Camera-type eye (tissue), 1 donor: ENCODE measurements around the gene NOD2. TPM values are rescaled to one million over a fixed set of nuclear protein-coding genes. Genes with fewer than 3 reads are reported as not detected.

Experiments
- total RNA-seq: library from RNA; depleted of rRNA; stranded (reverse); fragments of >200 nt; gene quantifications from one replicate; pipeline ENCODE4 v1.2.3, GENCODE V29; 2014

NOD2 gene
- total RNA-seq: 2.3 TPM

DNA sequence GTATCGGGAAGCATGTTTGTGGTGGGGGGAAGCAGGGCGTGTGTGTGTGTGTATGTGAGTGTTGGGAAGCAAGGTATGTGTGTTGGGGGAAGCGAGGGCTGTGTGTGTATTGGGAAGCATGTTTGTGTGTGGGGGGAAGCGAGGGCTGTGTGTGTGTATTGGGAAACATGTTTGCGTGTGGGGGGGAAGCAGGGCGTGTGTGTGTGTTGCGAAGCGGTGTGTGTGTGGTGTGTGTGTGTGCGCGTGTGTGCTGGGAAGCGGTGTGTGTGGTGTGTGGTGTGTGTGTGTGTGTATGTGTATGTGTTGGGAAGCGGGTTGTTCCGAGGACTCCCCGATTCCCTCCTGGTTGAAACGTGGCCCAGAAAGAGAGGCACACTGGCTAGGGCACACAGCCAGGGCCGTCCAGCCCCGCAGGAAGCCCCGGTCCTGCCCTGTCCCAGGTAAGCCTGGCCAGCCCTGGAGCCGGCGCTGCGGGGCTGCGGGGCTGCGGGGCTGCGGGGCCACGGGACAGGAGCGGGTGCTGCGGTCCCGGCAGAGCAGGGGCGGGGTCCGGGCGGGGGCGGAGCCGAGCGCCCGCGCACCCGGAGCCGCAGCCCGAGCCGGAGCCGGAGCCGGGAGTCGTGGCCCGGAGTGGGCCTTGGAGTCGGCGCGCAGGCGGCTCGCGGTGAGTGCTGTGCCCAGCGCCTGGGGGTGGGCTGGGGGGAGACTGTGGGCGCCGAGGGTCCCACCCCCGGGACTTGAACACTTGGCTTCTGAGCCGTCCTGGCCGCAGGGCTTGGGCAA, at the start of gene NOD2:
TSS of gene NOD2 (plus strand) at position 608 of the 783 bp plus-strand sequence. CDS start 5,890 bp downstream, outside the sequence.

GRCh38 chr16:50681021-50681885, 12.2 kb upstream of the NOD2 start, which contains the start of gene SNX20:
TSS of gene SNX20 (minus strand) at chr16:50681312. CDS start at chr16:50677526, 3,786 bp downstream.

DNA sequence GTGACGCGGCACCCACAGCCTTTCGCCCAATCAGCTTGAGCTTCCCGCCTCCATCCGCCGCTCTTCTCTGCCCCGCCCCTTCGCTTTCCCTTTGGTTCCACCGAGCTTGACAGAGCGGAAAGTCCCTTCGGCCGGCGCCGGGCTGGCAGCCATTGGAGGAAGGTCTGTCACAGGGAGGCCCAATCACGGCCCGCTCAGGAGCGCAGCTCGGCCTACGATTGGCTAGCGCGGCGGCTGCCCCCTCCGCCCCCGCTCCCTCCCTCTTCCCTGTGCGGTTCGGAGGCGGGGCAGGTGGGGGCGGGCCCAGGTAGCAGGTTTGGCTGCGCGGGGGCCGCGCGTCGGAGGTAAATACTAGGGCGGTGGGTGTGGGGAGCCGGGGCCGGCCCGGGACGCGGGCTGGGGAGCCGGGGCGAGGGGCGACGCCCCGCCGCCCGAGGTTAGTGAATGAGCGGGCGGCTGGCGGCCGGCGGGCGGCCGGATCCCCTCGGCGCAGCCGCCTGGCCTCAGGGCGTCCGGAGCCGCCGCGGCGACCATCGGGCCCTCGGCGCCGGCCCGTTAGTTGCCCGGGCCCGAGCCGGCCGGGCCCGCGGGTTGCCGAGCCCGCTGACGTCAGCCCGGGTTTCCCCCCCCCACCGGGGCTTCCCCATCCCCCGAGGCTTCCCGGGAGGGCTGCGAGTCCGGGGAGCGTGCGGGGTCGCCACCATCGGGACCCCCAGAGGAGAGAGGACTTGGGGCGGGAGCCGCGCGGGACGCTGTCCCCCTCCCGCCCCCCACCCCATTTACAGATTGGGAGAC, 48.6 kb downstream of the NOD2 start, which contains the start of gene CYLD:
TSS of gene CYLD (plus strand) at position 306 of the 795 bp plus-strand sequence. CDS start 7,613 bp downstream, outside the sequence.

Other genes with a start within 250 kb of the NOD2 start
- 15.0 TPM for gene NKD1, start 145.2 kb upstream of the NOD2 start, total RNA-seq
- 0.16 TPM for gene SNX20, start 12.3 kb upstream of the NOD2 start, total RNA-seq
- 79.1 TPM for gene CYLD, start 48.5 kb downstream of the NOD2 start, total RNA-seq